RWPE1 (cell line): Measurements from ENCODE around the gene NPL.

ENCODE experiments used
- CTCF ChIA-PET: fragments of 350-600 bp; sonication (Branson Sonifier 250); formaldehyde crosslinking; extraction: SDS; loops from one replicate; lab custom pipeline; 2021; lab: Yijun Ruan, JAX
- POLR2A ChIA-PET: fragments of 400-600 bp; formaldehyde crosslinking; extraction: SDS; loops from one replicate; lab custom pipeline; 2020; ENCODE audit warnings: antibody characterized with exemption; ENCODE audit not compliant: low non-redundant PET; lab: Yijun Ruan, JAX
- DNase-seq: peaks from one replicate; pipeline ENCODE4 v3.0.0; 2012; ENCODE audit warnings: low spot score
- H3K27ac ChIP-seq: fragments of 450-650 bp; 2 replicates; pipeline ENCODE4 v1.5.1; 2017
- TF ChIP-seq, protein P1 (sequence below): fragments of 450-650 bp; conservative IDR thresholded peaks from 2 replicates; pipeline ENCODE4 v1.5.1; 2017; ENCODE audit warnings: low read depth, mild to moderate bottlenecking

Gene NPL, protein sequence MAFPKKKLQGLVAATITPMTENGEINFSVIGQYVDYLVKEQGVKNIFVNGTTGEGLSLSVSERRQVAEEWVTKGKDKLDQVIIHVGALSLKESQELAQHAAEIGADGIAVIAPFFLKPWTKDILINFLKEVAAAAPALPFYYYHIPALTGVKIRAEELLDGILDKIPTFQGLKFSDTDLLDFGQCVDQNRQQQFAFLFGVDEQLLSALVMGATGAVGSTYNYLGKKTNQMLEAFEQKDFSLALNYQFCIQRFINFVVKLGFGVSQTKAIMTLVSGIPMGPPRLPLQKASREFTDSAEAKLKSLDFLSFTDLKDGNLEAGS

DNA sequence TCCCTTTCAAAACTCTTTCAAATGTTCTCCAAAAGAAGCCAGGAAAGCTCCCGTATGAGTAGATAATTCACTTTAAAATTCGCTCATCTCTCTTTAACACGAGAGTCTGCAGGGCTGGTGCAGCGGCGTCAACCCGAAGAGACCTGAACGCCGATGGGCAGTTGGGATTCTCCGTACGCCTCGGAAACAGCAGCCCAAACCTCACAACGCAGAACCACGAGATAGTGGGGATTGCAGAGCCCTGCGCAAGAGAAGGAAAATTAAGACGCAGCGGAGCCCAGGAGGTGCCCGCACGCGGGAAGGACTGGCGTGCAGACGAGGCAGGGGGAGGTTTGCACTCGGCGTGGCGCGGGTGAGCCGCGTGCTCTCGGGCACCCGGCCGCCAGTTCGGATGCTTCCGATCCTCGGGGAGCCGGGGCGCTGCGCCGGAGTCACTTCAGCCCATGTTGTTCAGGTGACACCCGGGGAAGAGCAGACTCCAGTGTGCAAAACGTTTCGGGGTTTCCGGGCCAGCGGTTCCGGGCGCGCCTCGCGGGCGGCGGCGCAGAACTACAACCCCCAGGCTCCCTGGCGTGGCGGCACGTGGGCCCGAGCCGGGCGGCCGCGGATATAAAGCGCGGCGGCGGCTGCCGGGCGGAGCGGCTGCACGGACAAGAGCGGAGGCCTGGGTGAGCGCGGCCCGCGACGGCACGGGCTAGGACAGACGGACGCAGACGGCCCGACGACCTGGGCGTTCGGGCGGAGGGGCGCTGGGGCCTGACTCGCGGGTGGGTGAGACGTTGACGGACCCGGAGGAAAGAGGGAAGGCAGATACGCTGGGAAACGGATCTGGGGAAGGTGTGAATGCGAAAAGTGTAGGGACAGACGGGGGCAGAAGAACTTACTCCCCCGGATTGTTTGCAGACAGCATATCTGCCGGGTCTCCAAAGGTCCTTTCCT lies at the start of gene NPL:
NPL (plus strand) TSS at position 636 of the 939 bp plus-strand sequence. CDS start 4,599 bp downstream, outside the sequence.
- ChIA-PET POLR2A (no interaction called here), CTCF (no interaction called here)
- DNase-seq: peak; percentile 80
- peak within 1 kb of the TSS; percentile 57 for H3K27ac ChIP-seq
- TF ChIP-seq, protein P1, sequence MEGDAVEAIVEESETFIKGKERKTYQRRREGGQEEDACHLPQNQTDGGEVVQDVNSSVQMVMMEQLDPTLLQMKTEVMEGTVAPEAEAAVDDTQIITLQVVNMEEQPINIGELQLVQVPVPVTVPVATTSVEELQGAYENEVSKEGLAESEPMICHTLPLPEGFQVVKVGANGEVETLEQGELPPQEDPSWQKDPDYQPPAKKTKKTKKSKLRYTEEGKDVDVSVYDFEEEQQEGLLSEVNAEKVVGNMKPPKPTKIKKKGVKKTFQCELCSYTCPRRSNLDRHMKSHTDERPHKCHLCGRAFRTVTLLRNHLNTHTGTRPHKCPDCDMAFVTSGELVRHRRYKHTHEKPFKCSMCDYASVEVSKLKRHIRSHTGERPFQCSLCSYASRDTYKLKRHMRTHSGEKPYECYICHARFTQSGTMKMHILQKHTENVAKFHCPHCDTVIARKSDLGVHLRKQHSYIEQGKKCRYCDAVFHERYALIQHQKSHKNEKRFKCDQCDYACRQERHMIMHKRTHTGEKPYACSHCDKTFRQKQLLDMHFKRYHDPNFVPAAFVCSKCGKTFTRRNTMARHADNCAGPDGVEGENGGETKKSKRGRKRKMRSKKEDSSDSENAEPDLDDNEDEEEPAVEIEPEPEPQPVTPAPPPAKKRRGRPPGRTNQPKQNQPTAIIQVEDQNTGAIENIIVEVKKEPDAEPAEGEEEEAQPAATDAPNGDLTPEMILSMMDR: no peak

DNA sequence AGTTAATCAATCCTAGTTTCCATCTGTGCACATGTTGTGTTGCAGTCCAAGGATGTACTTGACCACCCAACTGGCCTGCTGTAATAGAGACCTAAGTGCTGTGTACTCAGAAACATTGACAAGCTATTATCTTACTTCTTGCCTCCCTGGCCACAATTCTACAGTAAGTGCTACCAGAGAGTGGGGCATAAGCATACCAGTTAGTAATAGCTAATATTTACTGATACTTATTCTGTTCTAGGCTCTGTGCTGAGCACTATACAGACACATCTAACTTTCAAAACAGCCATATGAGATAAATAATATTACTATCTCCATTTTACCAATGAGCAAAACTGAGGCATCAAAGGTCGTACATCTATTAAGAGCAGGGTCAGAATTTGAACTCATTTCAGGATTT lies 49.5 kb upstream of the NPL start:
- H3K27ac ChIP-seq: no peak overlapping the region
- no peak for DNase-seq
- CTCF ChIA-PET: no interaction called here
- TF ChIP-seq, protein P1: no peak
- POLR2A ChIA-PET: no interaction called here

DNA sequence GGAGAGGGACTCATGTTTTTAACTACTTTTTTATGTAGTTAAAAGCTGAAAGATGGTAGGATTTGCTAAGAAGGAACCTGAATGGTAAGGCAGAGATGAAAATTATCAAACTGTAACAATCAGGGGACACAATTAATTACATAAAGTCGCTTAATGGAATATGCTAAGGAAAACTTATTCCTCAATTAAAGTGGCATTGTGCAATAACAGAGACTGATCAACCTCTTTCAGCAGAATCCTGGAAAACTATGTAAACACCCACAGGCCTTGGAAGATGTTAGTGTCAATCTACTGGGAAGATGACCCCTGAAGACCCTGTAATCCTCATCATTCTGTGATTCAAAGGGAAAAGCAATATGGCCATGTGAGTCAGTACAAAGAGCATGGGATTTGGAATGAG lies 46.8 kb upstream of the NPL start:
- TF ChIP-seq, protein P1: no peak
- H3K27ac ChIP-seq: no peak overlapping the region
- CTCF ChIA-PET: no interaction called here
- POLR2A ChIA-PET: no interaction called here
- DNase-seq: no peak

DNA sequence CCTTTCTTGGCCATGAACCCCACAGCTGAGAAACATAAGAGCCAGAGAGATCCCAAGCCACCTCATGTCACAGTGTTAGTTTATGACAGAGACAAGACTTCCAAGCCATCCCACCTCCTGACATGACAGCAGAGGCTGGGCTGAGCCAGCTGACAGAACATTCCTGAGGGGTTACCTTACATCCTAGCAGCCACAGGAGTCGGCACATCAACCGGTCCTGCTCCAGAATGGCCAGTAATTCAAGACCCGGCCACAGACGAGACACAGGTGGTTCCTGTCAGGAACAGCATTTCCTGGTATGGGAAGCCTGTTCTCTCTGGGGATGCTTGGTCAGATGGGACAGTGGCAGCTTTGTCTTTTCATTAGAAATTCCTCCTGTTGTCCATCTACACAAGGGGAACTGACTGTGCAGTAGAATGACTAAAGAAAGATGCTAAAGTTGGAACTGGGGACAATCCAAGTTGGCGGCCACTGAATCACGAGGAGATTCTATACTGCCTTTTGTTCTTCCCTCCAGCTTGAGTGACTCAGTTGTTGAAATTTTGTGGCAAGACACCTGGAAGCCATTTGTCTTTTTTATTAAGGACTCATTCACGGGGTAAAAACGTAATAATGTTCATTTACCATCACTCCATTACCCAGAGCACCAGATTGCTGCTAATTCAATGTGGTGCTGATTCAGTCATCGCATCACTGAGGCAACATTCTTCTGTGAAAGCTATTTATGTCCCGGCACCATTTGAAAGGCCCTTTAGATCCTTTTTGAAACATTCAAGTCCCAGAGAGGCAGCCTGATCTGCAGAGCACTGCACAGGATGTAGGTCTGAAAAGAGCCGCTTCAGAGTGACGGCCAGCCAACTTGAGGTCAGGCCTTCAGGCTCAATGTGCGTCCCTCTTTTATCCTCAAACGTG lies 37.2 kb upstream of the NPL start:
- no peak overlapping the region for H3K27ac ChIP-seq
- TF ChIP-seq, protein P1: no peak
- CTCF ChIA-PET: no interaction called here
- POLR2A ChIA-PET: no interaction called here
- DNase-seq: no peak

DNA sequence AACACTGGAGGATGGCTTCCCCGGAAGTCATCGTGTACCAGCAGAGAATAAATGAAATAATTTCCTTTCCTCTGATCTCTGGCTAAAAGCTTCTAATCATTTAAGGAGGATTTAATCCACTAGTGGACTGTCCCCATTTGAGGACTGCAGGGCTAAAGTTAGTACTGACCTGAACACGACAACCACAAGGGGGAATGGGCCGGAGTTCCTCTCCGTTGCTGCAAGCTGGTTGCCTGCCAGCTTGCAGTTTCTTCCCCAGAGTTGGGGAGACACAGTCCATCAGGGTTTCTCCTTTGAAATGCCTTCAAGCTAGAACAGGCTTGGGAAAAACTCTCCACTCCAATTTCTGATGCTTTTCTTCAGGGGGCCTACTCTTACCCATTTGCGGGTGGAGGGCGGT lies 35.5 kb upstream of the NPL start:
- H3K27ac ChIP-seq: no peak overlapping the region
- TF ChIP-seq, protein P1: no peak
- POLR2A ChIA-PET: no interaction called here
- no peak for DNase-seq
- CTCF ChIA-PET: interaction anchor here (0.6 kb wide), 1 partner anchor 216 kb away, joined by 3 read pairs; no protein-coding TSS in a partner anchor
